ENCODE measurements around the gene FHOD3. TPM values are rescaled to one million over a fixed set of nuclear protein-coding genes. Genes with fewer than 3 reads are reported as not detected.
"Not testable (repeated sequence)": the region's sequence is repeated elsewhere in the genome, so short reads cannot be mapped to it uniquely, and the experiment has no call there.

The FHOD3 gene
- polyA plus RNA-seq, 4 donors: 0.22 to 8.1 (median 1.9) TPM

- 79 to 81% (median 81%) methylated on average over 15 of the region's 15 CpGs for WGBS, 3 donors
- peak in 1 of 2 donors; percentile 0 for DNase-seq
Measured at GRCh38 chr18:36543991-36544725, 246.6 kb downstream of the FHOD3 start.

GRCh38 chr18:36545821-36546427 is 248.4 kb downstream of the FHOD3 start:
- H3K4me1 ChIP-seq (ENCODE audit: control insufficient read depth in 3 of 3, insufficient read depth in 2 of 3, low read depth in 1 of 3, low read length in 2 of 3): no peaks in the 10 kb centered on the region
- no peak for FAIRE-seq
- WGBS, 3 donors: 81 to 82% (median 81%) methylated on average over 6 of the region's 6 CpGs
- no peaks in the 10 kb centered on the region for H3K9me3 ChIP-seq (ENCODE audit: control insufficient read depth in 2 of 2, insufficient read depth in 1 of 2, low read depth in 1 of 2, low read length in 1 of 2)
- peaks cover 0 to 5% (median 0%) of the 10 kb centered on the region in 3 donors for H3K27me3 ChIP-seq (ENCODE audit: control insufficient read depth in 3 of 3, insufficient read depth in 3 of 3, low read length in 3 of 3)
- DNase-seq: no peak
- no peaks in the 10 kb centered on the region for H3K36me3 ChIP-seq (ENCODE audit: control insufficient read depth in 3 of 3, insufficient read depth in 2 of 3, low read depth in 1 of 3, low read length in 3 of 3)
- H3K27ac ChIP-seq (ENCODE audit: low read depth in 1 of 3, low read length in 2 of 3): no peak overlapping the region
- H3K4me3 ChIP-seq (ENCODE audit: low read depth in 1 of 3, low read length in 3 of 3): no peak overlapping the region

More at GRCh38 chr18:36543991-36544725, 246.6 kb downstream of the FHOD3 start:
- Histone ChIP-seq H3K27ac (ENCODE audit: low read depth in 1 of 3, low read length in 2 of 3) (no peak overlapping the region), H3K27me3 (ENCODE audit: control insufficient read depth in 3 of 3, insufficient read depth in 3 of 3, low read length in 3 of 3) (peaks cover 0 to 5% (median 0%) of the 10 kb centered on the region in 3 donors), H3K4me3 (ENCODE audit: low read depth in 1 of 3, low read length in 3 of 3) (no peak overlapping the region), H3K9me3 (ENCODE audit: control insufficient read depth in 2 of 2, insufficient read depth in 1 of 2, low read depth in 1 of 2, low read length in 1 of 2) (no peaks in the 10 kb centered on the region), H3K4me1 (ENCODE audit: control insufficient read depth in 3 of 3, insufficient read depth in 2 of 3, low read depth in 1 of 3, low read length in 2 of 3) (no peaks in the 10 kb centered on the region), H3K36me3 (ENCODE audit: control insufficient read depth in 3 of 3, insufficient read depth in 2 of 3, low read depth in 1 of 3, low read length in 3 of 3) (no peaks in the 10 kb centered on the region)
- no peak for FAIRE-seq

- H3K9me3 ChIP-seq (ENCODE audit: control insufficient read depth in 2 of 2, insufficient read depth in 1 of 2, low read depth in 1 of 2, low read length in 1 of 2): no peaks in the 10 kb centered on the region
- H3K27ac ChIP-seq (ENCODE audit: low read depth in 1 of 3, low read length in 2 of 3): no peak overlapping the region
- DNase-seq (no peak), FAIRE-seq (no peak)
- peaks cover 0 to 5% (median 0%) of the 10 kb centered on the region in 3 donors for H3K27me3 ChIP-seq (ENCODE audit: control insufficient read depth in 3 of 3, insufficient read depth in 3 of 3, low read length in 3 of 3)
- H3K4me3 ChIP-seq (ENCODE audit: low read depth in 1 of 3, low read length in 3 of 3): no peak overlapping the region
- H3K36me3 ChIP-seq (ENCODE audit: control insufficient read depth in 3 of 3, insufficient read depth in 2 of 3, low read depth in 1 of 3, low read length in 3 of 3): no peaks in the 10 kb centered on the region
- 88 to 93% (median 88%) methylated on average over 8 of the region's 8 CpGs for WGBS, 3 donors
- no peaks in the 10 kb centered on the region for H3K4me1 ChIP-seq (ENCODE audit: control insufficient read depth in 3 of 3, insufficient read depth in 2 of 3, low read depth in 1 of 3, low read length in 2 of 3)
Measured at GRCh38 chr18:36546876-36547275, 249.4 kb downstream of the FHOD3 start.

GRCh38 chr18:36547544-36547943 is 250.0 kb downstream of the FHOD3 start:
- no peaks in the 10 kb centered on the region for H3K9me3 ChIP-seq (ENCODE audit: control insufficient read depth in 2 of 2, insufficient read depth in 1 of 2, low read depth in 1 of 2, low read length in 1 of 2)
- FAIRE-seq: no peak
- peaks cover 0 to 5% (median 0%) of the 10 kb centered on the region in 3 donors for H3K27me3 ChIP-seq (ENCODE audit: control insufficient read depth in 3 of 3, insufficient read depth in 3 of 3, low read length in 3 of 3)
- no peaks in the 10 kb centered on the region for H3K36me3 ChIP-seq (ENCODE audit: control insufficient read depth in 3 of 3, insufficient read depth in 2 of 3, low read depth in 1 of 3, low read length in 3 of 3)
- DNase-seq: no peak
- H3K4me1 ChIP-seq (ENCODE audit: control insufficient read depth in 3 of 3, insufficient read depth in 2 of 3, low read depth in 1 of 3, low read length in 2 of 3): no peaks in the 10 kb centered on the region
- H3K27ac ChIP-seq (ENCODE audit: low read depth in 1 of 3, low read length in 2 of 3): no peak overlapping the region
- no peak overlapping the region for H3K4me3 ChIP-seq (ENCODE audit: low read depth in 1 of 3, low read length in 3 of 3)
- WGBS, 3 donors: 81 to 88% (median 87%) methylated on average over 11 of the region's 11 CpGs

- FAIRE-seq; H3K9me3 ChIP-seq (ENCODE audit: control insufficient read depth in 2 of 2, insufficient read depth in 1 of 2, low read depth in 1 of 2, low read length in 1 of 2); H3K36me3 ChIP-seq (ENCODE audit: control insufficient read depth in 3 of 3, insufficient read depth in 2 of 3, low read depth in 1 of 3, low read length in 3 of 3); H3K4me1 ChIP-seq (ENCODE audit: control insufficient read depth in 3 of 3, insufficient read depth in 2 of 3, low read depth in 1 of 3, low read length in 2 of 3); H3K4me3 ChIP-seq (ENCODE audit: low read depth in 1 of 3, low read length in 3 of 3); H3K27ac ChIP-seq (ENCODE audit: low read depth in 1 of 3, low read length in 2 of 3); DNase-seq; H3K27me3 ChIP-seq (ENCODE audit: control insufficient read depth in 3 of 3, insufficient read depth in 3 of 3, low read length in 3 of 3): not testable (repeated sequence)
- WGBS, 3 donors: 73 to 90% (median 88%) methylated on average over 1 of the region's 1 CpG
Measured at GRCh38 chr18:36551274-36551673, 253.8 kb downstream of the FHOD3 start.

- H3K4me3 ChIP-seq (ENCODE audit: low read depth in 1 of 3, low read length in 3 of 3): no peak overlapping the region
- no peak overlapping the region for H3K27ac ChIP-seq (ENCODE audit: low read depth in 1 of 3, low read length in 2 of 3)
- 78 to 100% (median 78%) methylated on average over 1 of the region's 1 CpG for WGBS, 3 donors
- H3K4me1 ChIP-seq (ENCODE audit: control insufficient read depth in 3 of 3, insufficient read depth in 2 of 3, low read depth in 1 of 3, low read length in 2 of 3): no peaks in the 10 kb centered on the region
- no peak for FAIRE-seq
- no peaks in the 10 kb centered on the region for H3K9me3 ChIP-seq (ENCODE audit: control insufficient read depth in 2 of 2, insufficient read depth in 1 of 2, low read depth in 1 of 2, low read length in 1 of 2)
- no peak for DNase-seq
- H3K27me3 ChIP-seq (ENCODE audit: control insufficient read depth in 3 of 3, insufficient read depth in 3 of 3, low read length in 3 of 3): no peaks in the 10 kb centered on the region
- no peaks in the 10 kb centered on the region for H3K36me3 ChIP-seq (ENCODE audit: control insufficient read depth in 3 of 3, insufficient read depth in 2 of 3, low read depth in 1 of 3, low read length in 3 of 3)
Measured at GRCh38 chr18:36558234-36558633, 260.7 kb downstream of the FHOD3 start.

- Histone ChIP-seq H3K27me3 (ENCODE audit: control insufficient read depth in 3 of 3, insufficient read depth in 3 of 3, low read length in 3 of 3) (no peaks in the 10 kb centered on the region), H3K27ac (ENCODE audit: low read depth in 1 of 3, low read length in 2 of 3) (no peak overlapping the region), H3K4me1 (ENCODE audit: control insufficient read depth in 3 of 3, insufficient read depth in 2 of 3, low read depth in 1 of 3, low read length in 2 of 3) (no peaks in the 10 kb centered on the region), H3K9me3 (ENCODE audit: control insufficient read depth in 2 of 2, insufficient read depth in 1 of 2, low read depth in 1 of 2, low read length in 1 of 2) (no peaks in the 10 kb centered on the region), H3K4me3 (ENCODE audit: low read depth in 1 of 3, low read length in 3 of 3) (no peak overlapping the region), H3K36me3 (ENCODE audit: control insufficient read depth in 3 of 3, insufficient read depth in 2 of 3, low read depth in 1 of 3, low read length in 3 of 3) (no peaks in the 10 kb centered on the region)
- no peak for DNase-seq
- 69 to 78% (median 74%) methylated on average over 8 of the region's 8 CpGs for WGBS, 3 donors
- no peak for FAIRE-seq
Measured at GRCh38 chr18:36559149-36559857, 261.8 kb downstream of the FHOD3 start.

GRCh38 chr18:36560187-36560586 is 262.7 kb downstream of the FHOD3 start:
- FAIRE-seq: no peak

More at GRCh38 chr18:36560187-36560586, 262.7 kb downstream of the FHOD3 start:
- H3K27me3 ChIP-seq (ENCODE audit: control insufficient read depth in 3 of 3, insufficient read depth in 3 of 3, low read length in 3 of 3): no peaks in the 10 kb centered on the region
- no peak overlapping the region for H3K27ac ChIP-seq (ENCODE audit: low read depth in 1 of 3, low read length in 2 of 3)
- no peaks in the 10 kb centered on the region for H3K4me1 ChIP-seq (ENCODE audit: control insufficient read depth in 3 of 3, insufficient read depth in 2 of 3, low read depth in 1 of 3, low read length in 2 of 3)
- H3K36me3 ChIP-seq (ENCODE audit: control insufficient read depth in 3 of 3, insufficient read depth in 2 of 3, low read depth in 1 of 3, low read length in 3 of 3): no peaks in the 10 kb centered on the region
- H3K9me3 ChIP-seq (ENCODE audit: control insufficient read depth in 2 of 2, insufficient read depth in 1 of 2, low read depth in 1 of 2, low read length in 1 of 2): no peaks in the 10 kb centered on the region
- no peak overlapping the region for H3K4me3 ChIP-seq (ENCODE audit: low read depth in 1 of 3, low read length in 3 of 3)
- 86 to 96% (median 87%) methylated on average over 2 of the region's 2 CpGs for WGBS, 3 donors
- no peak for DNase-seq

All from small intestine (tissue), 7 donors.